GM18870 (cell line): Measurements from ENCODE around the gene IQGAP3.
"Not testable (repeated sequence)": the region's sequence is repeated elsewhere in the genome, so short reads cannot be mapped to it uniquely, and the experiment has no call there.

ENCODE experiments used
- ATAC-seq: cut with Tn5 transposase; IDR thresholded peaks from one replicate; pipeline ENCODE4 v1.9.1; 2021; ENCODE audit warnings: moderate library complexity; ENCODE audit not compliant: unreplicated experiment

IQGAP3 gene

GRCh38 chr1:156571919-156572662, at the start of gene IQGAP3:
Gene IQGAP3, minus strand, starts transcription at chr1:156572565. Its CDS starts 36 bp downstream, at chr1:156572529.
- no peak for ATAC-seq

- ATAC-seq, result no peak
Measured at GRCh38 chr1:156619582-156619955, 47.2 kb upstream of the IQGAP3 start.

GRCh38 chr1:156618853-156619581, 46.7 kb upstream of the IQGAP3 start, which contains the start of gene HAPLN2:
Gene HAPLN2, plus strand, starts transcription at chr1:156619415. Its CDS starts 4,076 bp downstream, at chr1:156623491.
- ATAC-seq, result no peak

- ATAC-seq, result no peak
Measured at GRCh38 chr1:156616463-156616862, 44.1 kb upstream of the IQGAP3 start.

GRCh38 chr1:156615946-156616345, 43.6 kb upstream of the IQGAP3 start:
- no peak for ATAC-seq

- ATAC-seq, result no peak
Measured at GRCh38 chr1:156612666-156613065, 40.3 kb upstream of the IQGAP3 start.

- not testable (repeated sequence) for ATAC-seq
Measured at GRCh38 chr1:156610072-156610471, 37.7 kb upstream of the IQGAP3 start.

GRCh38 chr1:156608981-156609380, 36.6 kb upstream of the IQGAP3 start:
- ATAC-seq, result no peak

GRCh38 chr1:156608036-156608674, 35.8 kb upstream of the IQGAP3 start:
- no peak for ATAC-seq

- ATAC-seq, result not testable (repeated sequence)
Measured at GRCh38 chr1:156607344-156607743, 35.0 kb upstream of the IQGAP3 start.

GRCh38 chr1:156602557-156602993, 30.2 kb upstream of the IQGAP3 start:
- no peak for ATAC-seq

- no peak for ATAC-seq
Measured at GRCh38 chr1:156601892-156602291, 29.5 kb upstream of the IQGAP3 start.

GRCh38 chr1:156601122-156601830, 28.9 kb upstream of the IQGAP3 start, which contains the start of gene GPATCH4:
Gene GPATCH4, minus strand, starts transcription at chr1:156601479.
- ATAC-seq, result peak; percentile 33

GRCh38 chr1:156600733-156601121, 28.4 kb upstream of the IQGAP3 start:
- no peak for ATAC-seq

GRCh38 chr1:156599811-156600210, 27.4 kb upstream of the IQGAP3 start:
- no peak for ATAC-seq

GRCh38 chr1:156598731-156599432, 26.5 kb upstream of the IQGAP3 start:
- no peak for ATAC-seq

GRCh38 chr1:156598125-156598524, 25.8 kb upstream of the IQGAP3 start:
- ATAC-seq, result no peak

GRCh38 chr1:156596426-156596825, 24.1 kb upstream of the IQGAP3 start:
- no peak for ATAC-seq

GRCh38 chr1:156595016-156595415, 22.7 kb upstream of the IQGAP3 start:
- no peak for ATAC-seq

- no peak for ATAC-seq
Measured at GRCh38 chr1:156594190-156594589, 21.8 kb upstream of the IQGAP3 start.
